SK-N-SH treated with all-trans-retinoic acid at 6 μM for 48 hours (cell line): Measurements from ENCODE around the gene LPIN2.

Experiments
- ATAC-seq: fragments of 200-7000 bp; cut with Tn5 transposase; 3 replicates; pipeline ENCODE4 v1.9.1; 2020; ENCODE audit warnings: mild to moderate bottlenecking, moderate library complexity
- ARNTL ChIP-seq: fragments of 450-650 bp; formaldehyde crosslinking; IDR thresholded peaks from 2 replicates; pipeline ENCODE4 v1.5.0; 2020; ENCODE audit warnings: low read depth, mild to moderate bottlenecking, moderate library complexity, borderline replicate concordance
- BACH2 ChIP-seq: fragments of 250-450 bp; sonication (Bioruptor Pico); IDR thresholded peaks from 2 replicates; pipeline ENCODE4 v1.9.0; 2021; ENCODE audit warnings: mild to moderate bottlenecking, borderline replicate concordance
- CSDC2 ChIP-seq: fragments of 250-450 bp; sonication (Bioruptor Pico); IDR thresholded peaks from 2 replicates; pipeline ENCODE4 v1.5.0; 2020; ENCODE audit warnings: mild to moderate bottlenecking, moderate library complexity
- ESRRG ChIP-seq: fragments of 250-450 bp; sonication (Bioruptor Pico); IDR thresholded peaks from 2 replicates; pipeline ENCODE4 v1.6.1; 2021; ENCODE audit warnings: mild to moderate bottlenecking
- GLIS3 ChIP-seq: fragments of 250-450 bp; sonication (Bioruptor Pico); IDR thresholded peaks from 2 replicates; pipeline ENCODE4 v1.5.0; 2020; ENCODE audit warnings: mild to moderate bottlenecking, moderate library complexity
- RARB ChIP-seq: fragments of 250-450 bp; sonication (Bioruptor Pico); IDR thresholded peaks from 2 replicates; pipeline ENCODE4 v1.8.0; 2021; ENCODE audit warnings: mild to moderate bottlenecking, moderate library complexity
- TCF4 ChIP-seq: fragments of 250-450 bp; sonication (Bioruptor Pico); IDR thresholded peaks from 2 replicates; pipeline ENCODE4 v1.8.0; 2021; ENCODE audit warnings: mild to moderate bottlenecking, moderate library complexity, borderline replicate concordance
- TOX ChIP-seq: fragments of 250-450 bp; sonication (Bioruptor Pico); IDR thresholded peaks from 2 replicates; pipeline ENCODE4 v1.8.0; 2021; ENCODE audit warnings: mild to moderate bottlenecking, moderate library complexity, borderline replicate concordance
- ZC3H10 ChIP-seq: fragments of 250-450 bp; sonication (Bioruptor Pico); IDR thresholded peaks from 2 replicates; pipeline ENCODE4 v1.5.1; 2021; ENCODE audit warnings: mild to moderate bottlenecking, moderate library complexity
- ZFP3 ChIP-seq: fragments of 250-450 bp; sonication (Bioruptor Pico); IDR thresholded peaks from 2 replicates; pipeline ENCODE4 v1.5.0; 2020; ENCODE audit warnings: mild to moderate bottlenecking, moderate library complexity

LPIN2 gene

GRCh38 chr18:2965797-2966196 lies 47.1 kb downstream of the LPIN2 start:
- TF ChIP-seq GLIS3 (CRISPR knock-in tag) (no peak), RARB (CRISPR knock-in tag) (no peak), TCF4 (CRISPR knock-in tag) (no peak), CSDC2 (CRISPR knock-in tag) (no peak), ESRRG (no peak), ARNTL (CRISPR knock-in tag) (no peak), ZFP3 (CRISPR knock-in tag) (no peak), ZC3H10 (no peak), TOX (CRISPR knock-in tag) (no peak), BACH2 (CRISPR knock-in tag) (no peak)
- TF ChIP-seq, all 23 proteins: peak for 0
- ATAC-seq: no peak

- TF ChIP-seq GLIS3 (CRISPR knock-in tag) (no peak), ZC3H10 (no peak), TCF4 (CRISPR knock-in tag) (no peak), RARB (CRISPR knock-in tag) (no peak)
- ATAC-seq: no peak
Observed at GRCh38 chr18:2964361-2965010, 48.5 kb downstream of the LPIN2 start.
